ENCODE measurements around the gene SOST. TPM values are rescaled to one million over a fixed set of nuclear protein-coding genes. Genes with fewer than 3 reads are reported as not detected.

Gene SOST
- total RNA-seq, 2 experiments from 2014 or later = not detected

DNA sequence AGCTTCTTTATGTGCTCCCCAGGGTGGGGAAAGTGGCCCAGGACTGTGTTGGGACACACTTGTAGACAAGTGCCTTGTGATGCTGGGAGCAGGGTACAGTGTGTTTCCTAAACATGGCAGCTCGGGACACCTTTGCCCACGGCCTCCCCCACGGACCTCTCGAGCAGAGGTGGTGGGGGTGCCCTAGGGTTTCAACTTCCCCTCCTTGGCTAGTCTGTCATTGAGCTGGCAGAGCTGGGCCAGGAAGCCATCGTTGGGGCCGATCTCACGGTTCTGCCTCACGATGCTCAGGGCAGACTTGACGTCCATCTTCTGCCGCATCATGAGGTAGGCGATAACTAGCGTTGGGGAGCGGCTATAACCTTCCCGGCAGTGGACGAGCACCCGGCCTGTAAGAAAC, 10.8 kb upstream of the SOST start:
- CTCF ChIA-PET = interaction anchor here (1.0 to 1.2 kb wide), 2 partner anchors 74 to 85 kb away, joined by 3 read pairs; no protein-coding TSS in a partner anchor
- no peak for DNase-seq
- no peaks in the 10 kb centered on the region for H3K4me1 Mint-ChIP-seq
- H3K27ac Mint-ChIP-seq = no peak overlapping the region
- H3K9me3 Mint-ChIP-seq = no peaks in the 10 kb centered on the region
- no peak overlapping the region for H3K4me3 Mint-ChIP-seq
- POLR2A ChIA-PET = no interaction called here
- H3K36me3 Mint-ChIP-seq (ENCODE audit: low read depth) = no peaks in the 10 kb centered on the region
- peaks cover 4% of the 10 kb centered on the region for H3K27me3 Mint-ChIP-seq

DNA sequence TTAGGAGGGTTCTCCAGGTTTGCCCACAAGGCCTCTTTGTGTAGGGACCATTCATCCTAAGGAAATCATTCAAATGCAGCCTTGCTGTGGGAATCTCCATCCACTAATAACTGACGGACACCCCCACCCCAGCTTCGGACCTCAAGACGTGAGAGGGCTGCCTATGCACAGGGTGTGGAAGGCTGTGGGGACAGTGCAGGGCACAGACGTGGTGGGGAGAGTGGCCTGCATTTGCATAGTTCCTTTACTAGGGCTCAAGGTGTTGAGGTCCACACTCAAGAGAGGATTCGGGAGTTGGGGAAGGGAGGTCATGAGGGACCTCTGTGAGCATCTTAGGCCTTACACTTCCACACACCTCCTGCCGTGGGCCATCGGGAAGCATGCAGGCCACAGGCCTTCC, 10.4 kb upstream of the SOST start:
- no peaks in the 10 kb centered on the region for H3K9me3 Mint-ChIP-seq
- H3K4me3 Mint-ChIP-seq = no peak overlapping the region
- CTCF ChIA-PET = interaction anchor here (1.0 to 1.2 kb wide), 2 partner anchors 74 to 84 kb away, joined by 3 read pairs; no protein-coding TSS in a partner anchor
- H3K27ac Mint-ChIP-seq = no peak overlapping the region
- no peaks in the 10 kb centered on the region for H3K4me1 Mint-ChIP-seq
- POLR2A ChIA-PET = no interaction called here
- no peaks in the 10 kb centered on the region for H3K36me3 Mint-ChIP-seq (ENCODE audit: low read depth)
- DNase-seq = no peak
- peaks cover 4% of the 10 kb centered on the region for H3K27me3 Mint-ChIP-seq

DNA sequence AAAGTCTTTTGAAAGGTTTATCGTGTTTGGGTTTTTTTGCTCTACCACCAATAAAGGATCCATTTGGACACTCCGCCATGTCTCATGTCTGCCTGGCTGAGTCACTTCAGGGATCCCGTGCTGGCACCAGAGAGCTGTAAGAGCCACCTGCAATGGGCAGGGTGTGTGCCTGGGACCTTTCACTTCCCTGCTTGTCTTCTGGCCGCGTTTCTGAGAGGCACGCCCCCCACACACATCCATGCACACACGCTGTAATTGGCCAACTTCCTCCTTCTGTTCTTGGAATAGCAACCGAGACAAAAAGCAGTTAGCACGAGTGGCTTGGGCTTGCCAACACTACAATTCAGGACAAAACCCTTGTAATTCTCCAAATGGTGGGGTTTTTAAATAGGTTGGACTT, 9.8 kb upstream of the SOST start:
- H3K27ac Mint-ChIP-seq = no peak overlapping the region
- H3K4me1 Mint-ChIP-seq = no peaks in the 10 kb centered on the region
- ChIA-PET CTCF (interaction anchor here (1.0 to 13.8 kb wide), 4 partner anchors 15 to 192 kb away, joined by 3 to 365 read pairs (median 19); no protein-coding TSS in a partner anchor), POLR2A (no interaction called here)
- H3K9me3 Mint-ChIP-seq = no peaks in the 10 kb centered on the region
- H3K27me3 Mint-ChIP-seq = peaks cover 8% of the 10 kb centered on the region
- no peak overlapping the region for H3K4me3 Mint-ChIP-seq
- no peaks in the 10 kb centered on the region for H3K36me3 Mint-ChIP-seq (ENCODE audit: low read depth)
- DNase-seq = no peak

DNA sequence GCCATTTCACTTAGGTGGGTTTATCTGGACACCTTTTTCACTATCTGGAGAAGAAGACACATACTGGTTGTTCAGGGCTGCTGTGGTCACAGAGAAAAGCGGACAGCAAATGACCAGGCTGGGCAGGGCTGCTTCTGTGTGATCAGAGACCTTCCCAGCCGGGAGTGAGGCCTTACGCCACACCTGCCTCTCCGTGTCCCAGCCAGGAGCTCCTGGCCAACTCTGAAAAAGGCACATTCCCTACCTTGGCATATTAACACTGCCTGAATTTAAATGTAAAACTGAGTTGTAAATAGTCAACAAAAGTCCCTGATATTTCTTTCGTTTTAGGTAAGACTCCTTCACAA, 9.1 kb upstream of the SOST start:
- Mint-ChIP-seq H3K27ac (no peak overlapping the region), H3K4me1 (no peaks in the 10 kb centered on the region), H3K27me3 (peaks cover 8% of the 10 kb centered on the region), H3K9me3 (no peaks in the 10 kb centered on the region), H3K36me3 (ENCODE audit: low read depth) (no peaks in the 10 kb centered on the region), H3K4me3 (no peak overlapping the region)
- no peak for DNase-seq
- POLR2A ChIA-PET = no interaction called here
- CTCF ChIA-PET = interaction anchor here (0.6 to 13.8 kb wide), 15 partner anchors 8 to 1837 kb away, joined by 3 to 365 read pairs (median 4); partner anchors contain the start of genes DUSP3 and ODAD4

- Mint-ChIP-seq H3K4me1 (no peaks in the 10 kb centered on the region), H3K36me3 (ENCODE audit: low read depth) (no peaks in the 10 kb centered on the region), H3K27ac (no peak overlapping the region), H3K9me3 (no peaks in the 10 kb centered on the region), H3K4me3 (no peak overlapping the region), H3K27me3 (peaks cover 8% of the 10 kb centered on the region)
- CTCF ChIA-PET = interaction anchor here (0.6 to 13.8 kb wide), 20 partner anchors 8 to 1837 kb away, joined by 3 to 365 read pairs (median 4); partner anchors contain the start of genes CFAP97D1, DHX8, DUSP3 and ODAD4
- POLR2A ChIA-PET = no interaction called here
- no peak for DNase-seq
These were observed 8.6 kb upstream of the SOST start for GRCh38 chr17:43767053-43767712.

DNA sequence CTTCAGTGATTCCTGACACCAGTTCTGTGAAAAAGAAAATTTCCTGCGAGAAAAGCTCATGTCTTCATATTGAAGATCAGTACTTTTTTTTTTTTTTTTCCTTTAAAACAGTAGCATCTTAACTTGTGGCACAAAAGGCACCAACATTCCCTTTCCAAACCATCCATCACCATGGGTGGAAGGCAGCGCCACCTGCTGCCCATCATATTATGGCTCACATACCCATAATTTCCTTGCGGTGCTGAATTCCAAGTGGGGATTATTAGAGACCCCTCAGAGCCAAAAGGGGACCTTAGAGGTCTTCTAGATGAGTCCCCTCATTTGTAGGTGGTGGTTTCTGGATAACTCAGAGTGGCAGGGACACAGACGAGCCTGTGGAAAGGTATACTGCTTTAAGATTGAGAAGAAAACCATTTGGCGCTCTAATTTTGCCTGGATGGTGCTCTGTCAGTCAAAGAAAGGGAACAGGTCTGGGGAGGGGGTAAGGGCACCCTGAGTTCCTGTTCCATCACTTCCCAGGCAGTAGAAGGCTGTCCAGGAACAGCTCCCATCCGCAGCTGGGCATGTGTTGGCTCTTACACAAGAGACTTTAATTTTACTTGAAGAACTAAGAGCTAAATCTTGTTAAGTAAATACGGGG, 7.9 kb upstream of the SOST start:
- Mint-ChIP-seq H3K36me3 (ENCODE audit: low read depth) (no peaks in the 10 kb centered on the region), H3K27ac (no peak overlapping the region), H3K9me3 (no peaks in the 10 kb centered on the region), H3K27me3 (peaks cover 8% of the 10 kb centered on the region), H3K4me1 (no peaks in the 10 kb centered on the region), H3K4me3 (no peak overlapping the region)
- DNase-seq = peak; percentile 52
- CTCF ChIA-PET = interaction anchor here (0.6 to 13.8 kb wide), 32 partner anchors 9 to 282 kb away, joined by 3 to 365 read pairs (median 4); partner anchors contain the start of genes CFAP97D1, DHX8 and DUSP3
- POLR2A ChIA-PET = interaction anchor here (1.2 kb wide), 1 partner anchor 13 kb away, joined by 3 read pairs; no protein-coding TSS in a partner anchor

DNA sequence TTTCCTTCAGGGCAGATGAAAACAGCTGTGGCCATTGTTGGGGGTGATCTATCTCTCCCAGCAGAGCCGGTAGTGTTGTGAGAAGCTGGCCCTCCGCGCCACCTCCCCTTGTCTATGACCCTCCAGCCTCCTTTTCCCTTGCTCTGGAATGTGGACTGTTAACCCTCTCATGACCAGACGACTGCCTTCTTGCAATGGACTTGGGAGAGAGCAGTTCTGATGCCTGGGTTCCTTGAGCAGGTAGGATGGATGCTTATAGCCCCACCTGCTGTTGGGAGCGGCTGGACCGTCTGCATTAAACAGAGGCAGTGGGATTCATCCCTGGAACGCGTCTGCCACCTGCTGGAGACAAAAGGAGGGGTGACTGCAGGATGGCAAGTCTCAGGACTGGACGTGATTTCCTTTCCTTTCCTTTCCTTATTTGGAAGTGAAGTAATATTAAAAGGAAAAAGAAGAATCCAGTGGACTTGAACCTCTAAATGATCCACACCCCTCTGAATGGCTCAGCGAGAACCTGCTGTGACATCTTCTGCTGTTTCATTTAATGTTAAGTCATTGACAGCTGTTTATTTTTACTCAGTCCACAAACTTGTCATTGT, 1.8 kb upstream of the SOST start:
- H3K27ac Mint-ChIP-seq = no peak overlapping the region
- DNase-seq = peak; percentile 92
- H3K36me3 Mint-ChIP-seq (ENCODE audit: low read depth) = no peaks in the 10 kb centered on the region
- peaks cover 1% of the 10 kb centered on the region for H3K4me1 Mint-ChIP-seq
- no peaks in the 10 kb centered on the region for H3K9me3 Mint-ChIP-seq
- CTCF ChIA-PET = interaction anchor here (0.6 to 13.8 kb wide), 11 partner anchors 13 to 186 kb away, joined by 3 to 365 read pairs (median 5); no protein-coding TSS in a partner anchor
- H3K27me3 Mint-ChIP-seq = peaks cover 32% of the 10 kb centered on the region
- H3K4me3 Mint-ChIP-seq = no peak overlapping the region
- POLR2A ChIA-PET = interaction anchor here (1.2 to 2.1 kb wide), 2 partner anchors 59 to 66 kb away, joined by 4 to 11 read pairs; no protein-coding TSS in a partner anchor

DNA sequence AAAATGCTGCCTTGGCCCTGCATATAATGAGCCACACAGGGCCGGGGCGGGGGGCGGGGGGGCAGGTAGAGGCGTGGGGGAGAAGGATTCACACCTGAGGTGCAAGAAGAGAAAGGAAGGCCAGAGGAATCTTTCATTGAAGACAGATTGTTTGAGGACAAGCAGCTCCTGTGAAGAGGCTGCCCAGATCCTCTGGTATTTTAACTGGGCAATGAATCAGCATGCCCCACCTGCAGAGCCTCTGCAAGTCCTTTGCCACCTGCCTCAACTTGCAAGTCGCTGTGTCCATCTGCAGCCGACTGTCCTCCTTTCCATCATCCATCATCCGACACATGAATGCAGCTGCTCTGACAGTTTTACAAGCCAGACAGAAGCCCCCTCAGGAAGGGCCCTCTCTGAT, 1.2 kb upstream of the SOST start:
- no peaks in the 10 kb centered on the region for H3K36me3 Mint-ChIP-seq (ENCODE audit: low read depth)
- ChIA-PET POLR2A (interaction anchor here (1.2 to 2.1 kb wide), 2 partner anchors 59 to 65 kb away, joined by 4 to 11 read pairs; no protein-coding TSS in a partner anchor), CTCF (interaction anchor here (1.1 to 13.8 kb wide), 8 partner anchors 14 to 185 kb away, joined by 3 to 365 read pairs (median 7); no protein-coding TSS in a partner anchor)
- peaks cover 30% of the 10 kb centered on the region for H3K27me3 Mint-ChIP-seq
- peaks cover 1% of the 10 kb centered on the region for H3K4me1 Mint-ChIP-seq
- H3K27ac Mint-ChIP-seq = no peak overlapping the region
- H3K4me3 Mint-ChIP-seq = no peak overlapping the region
- no peak for DNase-seq
- H3K9me3 Mint-ChIP-seq = no peaks in the 10 kb centered on the region

DNA sequence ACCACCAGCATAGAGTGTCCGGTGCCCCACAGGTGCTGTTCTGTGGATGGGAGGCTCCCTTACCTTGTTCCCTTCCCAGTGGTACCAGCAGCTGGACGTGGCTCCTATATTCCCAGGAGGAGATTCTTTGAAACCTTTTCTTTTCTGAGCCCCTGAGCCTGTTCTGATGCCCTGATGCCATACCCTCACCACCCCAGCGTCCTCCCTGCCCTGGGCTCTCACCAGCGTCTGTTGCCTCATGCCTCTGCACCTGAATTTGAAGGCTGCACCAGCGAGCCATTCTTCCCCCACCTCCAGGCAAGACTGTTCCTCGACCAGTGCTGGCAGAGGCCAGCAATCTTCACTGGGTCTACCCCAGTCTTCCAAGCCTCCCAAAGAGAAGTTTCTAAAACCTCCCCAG, 505 bp downstream of the SOST start:
- no peaks in the 10 kb centered on the region for H3K36me3 Mint-ChIP-seq (ENCODE audit: low read depth)
- no peaks in the 10 kb centered on the region for H3K9me3 Mint-ChIP-seq
- H3K4me3 Mint-ChIP-seq = no peak overlapping the region
- ChIA-PET POLR2A (interaction anchor here (1.1 kb wide), 1 partner anchor 64 kb away, joined by 4 read pairs; no protein-coding TSS in a partner anchor), CTCF (interaction anchor here (0.7 to 13.8 kb wide), 2 partner anchors 61 to 68 kb away, joined by 3 to 365 read pairs; no protein-coding TSS in a partner anchor)
- H3K4me1 Mint-ChIP-seq = peaks cover 18% of the 10 kb centered on the region
- no peak for DNase-seq
- H3K27me3 Mint-ChIP-seq = peaks cover 39% of the 10 kb centered on the region
- H3K27ac Mint-ChIP-seq = no peak overlapping the region

GRCh38 chr17:43757171-43757660, 1.4 kb downstream of the SOST start:
- ChIA-PET POLR2A (interaction anchor here (1.1 kb wide), 1 partner anchor 63 kb away, joined by 4 read pairs; no protein-coding TSS in a partner anchor), CTCF (interaction anchor here (1.3 to 13.8 kb wide), 3 partner anchors 9 to 180 kb away, joined by 4 to 365 read pairs (median 14); no protein-coding TSS in a partner anchor)
- H3K4me3 Mint-ChIP-seq = no peak overlapping the region
- peaks cover 24% of the 10 kb centered on the region for H3K4me1 Mint-ChIP-seq
- no peak for DNase-seq
- H3K27ac Mint-ChIP-seq = no peak overlapping the region
- H3K27me3 Mint-ChIP-seq = peaks cover 46% of the 10 kb centered on the region
- no peaks in the 10 kb centered on the region for H3K36me3 Mint-ChIP-seq (ENCODE audit: low read depth)
- no peaks in the 10 kb centered on the region for H3K9me3 Mint-ChIP-seq

DNA sequence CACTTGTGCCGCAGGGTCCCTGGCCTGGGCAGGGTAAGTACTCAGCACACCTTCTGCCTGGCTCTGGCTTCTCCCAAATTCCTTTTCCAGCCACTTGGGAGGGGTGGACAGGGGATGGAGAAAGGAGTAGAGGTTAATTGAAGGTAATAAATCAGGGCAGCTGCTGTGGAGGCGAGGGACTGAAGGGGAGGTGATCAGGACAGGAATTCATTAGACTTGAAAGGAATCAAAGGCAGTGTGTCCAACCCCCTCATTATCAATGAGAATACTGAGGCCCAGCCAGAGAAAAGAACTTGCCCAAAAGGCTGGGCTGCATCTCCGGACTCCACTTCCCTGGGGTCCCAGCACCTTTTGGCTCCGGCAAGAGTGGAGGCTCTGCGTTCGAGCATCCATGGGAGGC, 2.4 kb downstream of the SOST start:
- Mint-ChIP-seq H3K27ac (no peak overlapping the region), H3K27me3 (peaks cover 52% of the 10 kb centered on the region), H3K4me1 (peaks cover 24% of the 10 kb centered on the region), H3K36me3 (ENCODE audit: low read depth) (no peaks in the 10 kb centered on the region), H3K9me3 (no peaks in the 10 kb centered on the region), H3K4me3 (no peak overlapping the region)
- ChIA-PET CTCF (interaction anchor here (1.3 to 13.8 kb wide), 4 partner anchors 10 to 179 kb away, joined by 4 to 365 read pairs (median 10); no protein-coding TSS in a partner anchor), POLR2A (interaction anchor here (2.6 kb wide), 1 partner anchor 55 kb away, joined by 7 read pairs; no protein-coding TSS in a partner anchor)
- no peak for DNase-seq

- Mint-ChIP-seq H3K27me3 (peaks cover 56% of the 10 kb centered on the region), H3K27ac (no peak overlapping the region), H3K4me1 (peaks cover 24% of the 10 kb centered on the region), H3K36me3 (ENCODE audit: low read depth) (no peaks in the 10 kb centered on the region), H3K4me3 (no peak overlapping the region), H3K9me3 (no peaks in the 10 kb centered on the region)
- ChIA-PET POLR2A (interaction anchor here (2.6 kb wide), 1 partner anchor 54 kb away, joined by 7 read pairs; no protein-coding TSS in a partner anchor), CTCF (interaction anchor here (0.5 to 13.8 kb wide), 4 partner anchors 11 to 70 kb away, joined by 3 to 365 read pairs (median 10); no protein-coding TSS in a partner anchor)
- peak; percentile 39 for DNase-seq
These were observed 3.2 kb downstream of the SOST start for GRCh38 chr17:43755389-43755875.

Measured in activated CD4-positive, alpha-beta memory T cell treated with anti-CD3 and anti-CD28 coated beads, Interleukin-2, amount 10 ng/mL, durations not matched to agents 7 days and 5 days (primary cell).